H1 (cell line): Measurements from ENCODE around the gene MTMR10. TPM values are rescaled to one million over a fixed set of nuclear protein-coding genes. Genes with fewer than 3 reads are reported as not detected.

Experiments
- CBX5 ChIP-seq: fragments of 300-800, 300-1000 bp; sonication (generic); IDR thresholded peaks from 2 replicates; pipeline ENCODE4 v1.7.1; 2016; ENCODE audit warnings: antibody characterized with exemption, low read length, low read depth
- CTBP2 ChIP-seq: IDR thresholded peaks from 2 replicates; pipeline ENCODE4 v1.7.0; 2011; ENCODE audit warnings: borderline replicate concordance, mild to moderate bottlenecking, moderate library complexity, mixed read lengths, low read length; ENCODE audit not compliant: insufficient read depth, insufficient read length
- EP300 ChIP-seq, 2 experiments: IDR thresholded peaks; 1 replicate in 1 of 2; 2 replicates in 1 of 2; pipeline ENCODE4 v1.6.1; 2011 to 2012; ENCODE audit warnings: low read depth in 2 of 2, low read length in 2 of 2, mild to moderate bottlenecking in 2 of 2, borderline replicate concordance in 1 of 2, inconsistent platforms in 1 of 2, moderate library complexity in 1 of 2
- KDM5A ChIP-seq: fragments of 200-600 bp; IDR thresholded peaks from 2 replicates; pipeline ENCODE4 v1.7.1; 2012; ENCODE audit warnings: mild to moderate bottlenecking, low read length, inconsistent platforms, mixed read lengths
- MAFK ChIP-seq: IDR thresholded peaks from 2 replicates; pipeline ENCODE4 v1.6.1; 2012; ENCODE audit warnings: low read depth, mild to moderate bottlenecking, improper control_type of control experiment, low read length
- NANOG ChIP-seq: IDR thresholded peaks from 2 replicates; pipeline ENCODE4 v1.6.1; 2011; ENCODE audit warnings: low read length, low read depth, mild to moderate bottlenecking, inconsistent platforms; ENCODE audit not compliant: insufficient read depth, poor library complexity, severe bottlenecking
- NRF1 ChIP-seq: IDR thresholded peaks from 2 replicates; pipeline ENCODE4 v1.6.1; 2011; ENCODE audit warnings: mild to moderate bottlenecking, low read depth, low read length, improper control_type of control experiment
- POLR2AphosphoS5 ChIP-seq: IDR thresholded peaks from 2 replicates; pipeline ENCODE4 v1.6.1; 2011; ENCODE audit warnings: low read depth, low read length
- polyA plus RNA-seq, 7 experiments: library from polyadenylated mRNA; depleted of rRNA in 3 of 7; stranded (reverse) in 5 of 7; unstranded in 2 of 7; fragments of >200 nt in 5 of 7; fragments of 200-250 nt in 2 of 7; gene quantifications; 1 replicate in 5 of 7; 2 replicates in 1 of 7; 4 replicates in 1 of 7; pipeline versions ENCODE4 v1.2.1 to v1.2.3, GENCODE V29; 2011 to 2013; ENCODE audit warnings: missing spikeins in 2 of 7, mixed read lengths in 2 of 7
- total RNA-seq: library from RNA; stranded (reverse); fragmentation: NEBNext Ultra II Directional; extraction: Animal tissue kit (Norgen Biotek cat#: 25700); gene quantifications from 2 replicates; pipeline ENCODE4 v1.2.1, GENCODE V29; 2021
- TF ChIP-seq, protein P1 (sequence below): fragments of 300-600 bp; sonication (generic); IDR thresholded peaks from 2 replicates; pipeline ENCODE4 v1.7.1; 2012; ENCODE audit warnings: low read length, moderate library complexity, mild to moderate bottlenecking, inconsistent platforms; ENCODE audit not compliant: insufficient replicate concordance
- TF ChIP-seq, protein P2 (sequence below): IDR thresholded peaks from 2 replicates; pipeline ENCODE4 v1.6.1; 2012; ENCODE audit warnings: inconsistent platforms

Gene MTMR10
- total and polyA plus RNA-seq, 2 of the 8 experiments (the other 6 are each of a cell fraction or from before 2014, with no cell fraction given): 3.8 to 13.1 TPM

DNA sequence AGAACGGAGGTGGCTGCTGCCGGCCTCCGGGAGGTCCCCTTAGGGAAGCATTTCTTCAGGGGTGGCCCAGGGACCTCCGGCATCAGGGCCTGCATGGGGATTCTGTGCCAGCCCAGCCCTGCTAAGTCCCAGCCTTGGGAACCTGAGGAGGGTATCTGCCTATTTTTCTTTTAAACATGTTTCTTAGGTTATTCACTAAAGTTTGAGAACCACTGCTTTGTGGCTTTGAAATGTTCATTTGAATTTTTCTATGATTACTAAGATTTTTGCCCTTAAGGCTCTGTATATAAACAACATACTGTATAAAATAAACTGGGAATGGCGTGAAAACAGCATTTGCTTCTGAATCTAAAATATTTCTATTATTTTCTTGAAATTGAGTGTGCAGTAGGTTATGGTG lies 63.4 kb downstream of the MTMR10 start (continued):
- TF ChIP-seq, protein P1, sequence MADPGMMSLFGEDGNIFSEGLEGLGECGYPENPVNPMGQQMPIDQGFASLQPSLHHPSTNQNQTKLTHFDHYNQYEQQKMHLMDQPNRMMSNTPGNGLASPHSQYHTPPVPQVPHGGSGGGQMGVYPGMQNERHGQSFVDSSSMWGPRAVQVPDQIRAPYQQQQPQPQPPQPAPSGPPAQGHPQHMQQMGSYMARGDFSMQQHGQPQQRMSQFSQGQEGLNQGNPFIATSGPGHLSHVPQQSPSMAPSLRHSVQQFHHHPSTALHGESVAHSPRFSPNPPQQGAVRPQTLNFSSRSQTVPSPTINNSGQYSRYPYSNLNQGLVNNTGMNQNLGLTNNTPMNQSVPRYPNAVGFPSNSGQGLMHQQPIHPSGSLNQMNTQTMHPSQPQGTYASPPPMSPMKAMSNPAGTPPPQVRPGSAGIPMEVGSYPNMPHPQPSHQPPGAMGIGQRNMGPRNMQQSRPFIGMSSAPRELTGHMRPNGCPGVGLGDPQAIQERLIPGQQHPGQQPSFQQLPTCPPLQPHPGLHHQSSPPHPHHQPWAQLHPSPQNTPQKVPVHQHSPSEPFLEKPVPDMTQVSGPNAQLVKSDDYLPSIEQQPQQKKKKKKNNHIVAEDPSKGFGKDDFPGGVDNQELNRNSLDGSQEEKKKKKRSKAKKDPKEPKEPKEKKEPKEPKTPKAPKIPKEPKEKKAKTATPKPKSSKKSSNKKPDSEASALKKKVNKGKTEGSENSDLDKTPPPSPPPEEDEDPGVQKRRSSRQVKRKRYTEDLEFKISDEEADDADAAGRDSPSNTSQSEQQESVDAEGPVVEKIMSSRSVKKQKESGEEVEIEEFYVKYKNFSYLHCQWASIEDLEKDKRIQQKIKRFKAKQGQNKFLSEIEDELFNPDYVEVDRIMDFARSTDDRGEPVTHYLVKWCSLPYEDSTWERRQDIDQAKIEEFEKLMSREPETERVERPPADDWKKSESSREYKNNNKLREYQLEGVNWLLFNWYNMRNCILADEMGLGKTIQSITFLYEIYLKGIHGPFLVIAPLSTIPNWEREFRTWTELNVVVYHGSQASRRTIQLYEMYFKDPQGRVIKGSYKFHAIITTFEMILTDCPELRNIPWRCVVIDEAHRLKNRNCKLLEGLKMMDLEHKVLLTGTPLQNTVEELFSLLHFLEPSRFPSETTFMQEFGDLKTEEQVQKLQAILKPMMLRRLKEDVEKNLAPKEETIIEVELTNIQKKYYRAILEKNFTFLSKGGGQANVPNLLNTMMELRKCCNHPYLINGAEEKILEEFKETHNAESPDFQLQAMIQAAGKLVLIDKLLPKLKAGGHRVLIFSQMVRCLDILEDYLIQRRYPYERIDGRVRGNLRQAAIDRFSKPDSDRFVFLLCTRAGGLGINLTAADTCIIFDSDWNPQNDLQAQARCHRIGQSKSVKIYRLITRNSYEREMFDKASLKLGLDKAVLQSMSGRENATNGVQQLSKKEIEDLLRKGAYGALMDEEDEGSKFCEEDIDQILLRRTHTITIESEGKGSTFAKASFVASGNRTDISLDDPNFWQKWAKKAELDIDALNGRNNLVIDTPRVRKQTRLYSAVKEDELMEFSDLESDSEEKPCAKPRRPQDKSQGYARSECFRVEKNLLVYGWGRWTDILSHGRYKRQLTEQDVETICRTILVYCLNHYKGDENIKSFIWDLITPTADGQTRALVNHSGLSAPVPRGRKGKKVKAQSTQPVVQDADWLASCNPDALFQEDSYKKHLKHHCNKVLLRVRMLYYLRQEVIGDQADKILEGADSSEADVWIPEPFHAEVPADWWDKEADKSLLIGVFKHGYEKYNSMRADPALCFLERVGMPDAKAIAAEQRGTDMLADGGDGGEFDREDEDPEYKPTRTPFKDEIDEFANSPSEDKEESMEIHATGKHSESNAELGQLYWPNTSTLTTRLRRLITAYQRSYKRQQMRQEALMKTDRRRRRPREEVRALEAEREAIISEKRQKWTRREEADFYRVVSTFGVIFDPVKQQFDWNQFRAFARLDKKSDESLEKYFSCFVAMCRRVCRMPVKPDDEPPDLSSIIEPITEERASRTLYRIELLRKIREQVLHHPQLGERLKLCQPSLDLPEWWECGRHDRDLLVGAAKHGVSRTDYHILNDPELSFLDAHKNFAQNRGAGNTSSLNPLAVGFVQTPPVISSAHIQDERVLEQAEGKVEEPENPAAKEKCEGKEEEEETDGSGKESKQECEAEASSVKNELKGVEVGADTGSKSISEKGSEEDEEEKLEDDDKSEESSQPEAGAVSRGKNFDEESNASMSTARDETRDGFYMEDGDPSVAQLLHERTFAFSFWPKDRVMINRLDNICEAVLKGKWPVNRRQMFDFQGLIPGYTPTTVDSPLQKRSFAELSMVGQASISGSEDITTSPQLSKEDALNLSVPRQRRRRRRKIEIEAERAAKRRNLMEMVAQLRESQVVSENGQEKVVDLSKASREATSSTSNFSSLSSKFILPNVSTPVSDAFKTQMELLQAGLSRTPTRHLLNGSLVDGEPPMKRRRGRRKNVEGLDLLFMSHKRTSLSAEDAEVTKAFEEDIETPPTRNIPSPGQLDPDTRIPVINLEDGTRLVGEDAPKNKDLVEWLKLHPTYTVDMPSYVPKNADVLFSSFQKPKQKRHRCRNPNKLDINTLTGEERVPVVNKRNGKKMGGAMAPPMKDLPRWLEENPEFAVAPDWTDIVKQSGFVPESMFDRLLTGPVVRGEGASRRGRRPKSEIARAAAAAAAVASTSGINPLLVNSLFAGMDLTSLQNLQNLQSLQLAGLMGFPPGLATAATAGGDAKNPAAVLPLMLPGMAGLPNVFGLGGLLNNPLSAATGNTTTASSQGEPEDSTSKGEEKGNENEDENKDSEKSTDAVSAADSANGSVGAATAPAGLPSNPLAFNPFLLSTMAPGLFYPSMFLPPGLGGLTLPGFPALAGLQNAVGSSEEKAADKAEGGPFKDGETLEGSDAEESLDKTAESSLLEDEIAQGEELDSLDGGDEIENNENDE: no peak
- TF ChIP-seq, protein P2, sequence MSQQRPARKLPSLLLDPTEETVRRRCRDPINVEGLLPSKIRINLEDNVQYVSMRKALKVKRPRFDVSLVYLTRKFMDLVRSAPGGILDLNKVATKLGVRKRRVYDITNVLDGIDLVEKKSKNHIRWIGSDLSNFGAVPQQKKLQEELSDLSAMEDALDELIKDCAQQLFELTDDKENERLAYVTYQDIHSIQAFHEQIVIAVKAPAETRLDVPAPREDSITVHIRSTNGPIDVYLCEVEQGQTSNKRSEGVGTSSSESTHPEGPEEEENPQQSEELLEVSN: no peak
- TF ChIP-seq POLR2AphosphoS5: no peak
- no peak for TF ChIP-seq EP300 (IDR thresholded peaks at IDR 0.05; ENCODE audit: borderline replicate concordance in 1 of 2, low read depth in 2 of 2, low read length in 2 of 2)
- no peak for TF ChIP-seq NRF1
- TF ChIP-seq NANOG: no peak
- no peak for TF ChIP-seq CBX5
- no peak for TF ChIP-seq CTBP2
- TF ChIP-seq KDM5A: no peak
- no peak for TF ChIP-seq MAFK
